AG04450 (cell line): ENCODE results near the gene SLC26A9. TPM values are rescaled to one million over a fixed set of nuclear protein-coding genes. Genes with fewer than 3 reads are reported as not detected.

Experiments
- CTCF ChIA-PET: fragments of 300-600, 350-600 bp; formaldehyde crosslinking; extraction: SDS; loops from one replicate; lab custom pipeline; 2022; ENCODE audit warnings: antibody characterized with exemption, inconsistent platforms; lab: Charles Lee
- POLR2A ChIA-PET: fragments of 350-600 bp; formaldehyde crosslinking; extraction: SDS; loops from one replicate; lab custom pipeline; 2021; ENCODE audit warnings: antibody characterized with exemption, inconsistent platforms; lab: Yijun Ruan, JAX
- DNase-seq: peaks from one replicate; pipeline ENCODE4 v3.0.0-alpha.2; 2011; ENCODE audit warnings: low read depth, low spot score
- H3K27ac ChIP-seq: one replicate; pipeline ENCODE4 v1.5.1; 2012; ENCODE audit warnings: low read depth, low read length, control low read depth
- H3K27me3 ChIP-seq: one replicate; pipeline ENCODE4 v1.6.0; 2012; ENCODE audit warnings: low read length; ENCODE audit not compliant: control insufficient read depth, insufficient read depth
- H3K4me3 ChIP-seq: 2 replicates; pipeline ENCODE4 v1.5.1; 2011; ENCODE audit warnings: mild to moderate bottlenecking, low read depth, low read length, control low read depth
- H3K9me3 ChIP-seq: 2 replicates; pipeline ENCODE4 v1.5.1; 2012; ENCODE audit warnings: low read length; ENCODE audit not compliant: control insufficient read depth, insufficient read depth
- CTCF ChIP-seq: IDR thresholded peaks from 2 replicates; pipeline ENCODE4 v1.5.1; 2011; ENCODE audit warnings: low read depth, low read length, control low read depth, inconsistent platforms
- polyA plus RNA-seq: library from polyadenylated mRNA; depleted of rRNA; stranded (reverse); fragments of >200 nt; gene quantifications from 2 replicates; pipeline ENCODE4 v1.2.3, GENCODE V29; 2011

SLC26A9 gene
- polyA plus RNA-seq, 1 experiment, result not detected

DNA sequence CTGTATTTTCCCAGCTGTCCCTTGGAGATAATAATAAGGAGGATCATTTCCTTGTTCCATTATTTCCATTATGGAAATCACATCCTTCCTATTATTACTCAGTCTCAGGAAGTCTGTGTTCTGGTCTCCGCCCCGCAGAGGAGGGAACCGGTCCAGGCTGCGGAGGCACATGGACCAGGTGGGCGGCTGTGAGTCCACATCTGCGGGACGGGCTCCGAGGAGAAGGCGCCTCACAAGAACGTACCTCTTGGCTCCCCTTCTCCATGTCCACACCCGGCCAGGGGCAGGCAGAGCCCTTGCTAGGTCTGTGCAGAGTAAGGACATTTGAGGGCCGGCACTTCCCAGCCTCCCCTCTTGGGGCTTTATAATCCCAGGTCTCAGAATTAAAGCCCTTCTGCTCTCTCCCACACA is 45.3 kb upstream of the SLC26A9 start:
- H3K4me3 ChIP-seq, result no peak overlapping the region
- DNase-seq, result no peak
- POLR2A ChIA-PET, result no interaction called here
- no peaks in the 10 kb centered on the region for H3K27me3 ChIP-seq
- no peaks in the 10 kb centered on the region for H3K9me3 ChIP-seq
- CTCF ChIA-PET, result interaction anchor here (4.0 to 7.6 kb wide), 2 partner anchors 11 to 120 kb away, joined by 58 to 156 read pairs; no protein-coding TSS in a partner anchor
- no peak for TF ChIP-seq CTCF
- no peak overlapping the region for H3K27ac ChIP-seq

DNA sequence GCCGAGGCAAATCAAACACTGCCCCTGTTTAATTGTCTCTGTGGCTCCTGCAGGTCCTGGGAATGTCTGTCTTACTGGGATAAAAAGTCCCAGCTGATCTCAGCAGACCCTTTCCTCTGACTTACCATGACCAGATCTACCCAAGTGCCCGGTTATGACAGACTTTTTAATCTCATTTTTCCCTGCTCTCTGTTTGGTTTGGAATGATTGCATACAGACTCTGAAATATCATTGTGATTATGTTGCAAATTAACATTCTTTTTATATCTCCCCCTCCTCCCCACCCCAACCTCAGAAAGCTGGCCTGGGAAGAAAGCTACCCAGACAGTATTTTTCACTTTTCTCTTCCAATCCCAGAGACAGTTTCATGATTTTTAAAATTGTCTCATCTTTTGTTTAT is 43.6 kb upstream of the SLC26A9 start:
- no peak for DNase-seq
- ChIA-PET POLR2A (interaction anchor here (1.2 kb wide), 1 partner anchor 16 kb away, joined by 3 read pairs; the partner anchor contains the start of gene RAB7B), CTCF (interaction anchor here (1.3 to 12.1 kb wide), 6 partner anchors 9 to 122 kb away, joined by 3 to 567 read pairs (median 44); no protein-coding TSS in a partner anchor)
- Histone ChIP-seq H3K27ac (no peak overlapping the region), H3K9me3 (no peaks in the 10 kb centered on the region), H3K4me3 (no peak overlapping the region), H3K27me3 (no peaks in the 10 kb centered on the region)
- no peak for TF ChIP-seq CTCF

GRCh38 chr1:205986292-205986691 is 43.0 kb upstream of the SLC26A9 start:
- CTCF ChIA-PET, result interaction anchor here (0.6 to 12.1 kb wide), 11 partner anchors 9 to 327 kb away, joined by 3 to 567 read pairs (median 6); no protein-coding TSS in a partner anchor

GRCh38 chr1:205985330-205986005 is 42.2 kb upstream of the SLC26A9 start:
- CTCF ChIA-PET, result interaction anchor here (0.6 to 12.1 kb wide), 14 partner anchors 8 to 326 kb away, joined by 3 to 567 read pairs (median 6); no protein-coding TSS in a partner anchor
- no peak for TF ChIP-seq CTCF
- H3K4me3 ChIP-seq, result no peak overlapping the region
- H3K27me3 ChIP-seq, result no peaks in the 10 kb centered on the region
- no peak for DNase-seq
- H3K9me3 ChIP-seq, result no peaks in the 10 kb centered on the region
- POLR2A ChIA-PET, result interaction anchor here (1.2 kb wide), 1 partner anchor 17 kb away, joined by 3 read pairs; the partner anchor contains the start of gene RAB7B
- H3K27ac ChIP-seq, result no peak overlapping the region

More at GRCh38 chr1:205986292-205986691, 43.0 kb upstream of the SLC26A9 start:
- POLR2A ChIA-PET, result interaction anchor here (1.2 kb wide), 1 partner anchor 17 kb away, joined by 3 read pairs; the partner anchor contains the start of gene RAB7B
- no peak for TF ChIP-seq CTCF
- Histone ChIP-seq H3K4me3 (no peak overlapping the region), H3K9me3 (no peaks in the 10 kb centered on the region), H3K27ac (no peak overlapping the region), H3K27me3 (no peaks in the 10 kb centered on the region)
- DNase-seq, result no peak
